Suprapubic skin (tissue), 4 donors: ENCODE data around the gene STXBP3. TPM values are rescaled to one million over a fixed set of nuclear protein-coding genes. Genes with fewer than 3 reads are reported as not detected.

ENCODE experiments used
- DNase-seq, 2 donors: peaks; one replicate each; pipeline ENCODE4 v3.0.0-alpha.2; 2019; ENCODE audit warnings: low spot score in 2 of 2
- H3K27ac ChIP-seq: fragments of 200-600 bp; sonication (generic); one replicate; pipeline ENCODE4 v1.5.1; 2019
- H3K27me3 ChIP-seq: fragments of 200-600 bp; sonication (generic); one replicate; pipeline ENCODE4 v1.5.1; 2019
- H3K36me3 ChIP-seq: fragments of 200-600 bp; sonication (generic); one replicate; pipeline ENCODE4 v1.5.1; 2019
- H3K4me1 ChIP-seq: fragments of 200-600 bp; sonication (generic); one replicate; pipeline ENCODE4 v1.5.1; 2019
- H3K4me3 ChIP-seq: fragments of 200-600 bp; sonication (generic); one replicate; pipeline ENCODE4 v1.5.1; 2019; ENCODE audit warnings: mild to moderate bottlenecking
- H3K9me3 ChIP-seq: fragments of 200-600 bp; sonication (generic); one replicate; pipeline ENCODE4 v1.5.1; 2019
- EP300 ChIP-seq: sonication (generic); formaldehyde crosslinking; IDR thresholded peaks from one replicate; pipeline ENCODE4 v1.6.1; 2017; ENCODE audit warnings: antibody characterized with exemption
- POLR2A ChIP-seq, 2 donors: fragments of 450-650 bp; IDR thresholded peaks; one replicate each; pipeline ENCODE4 v1.6.1; 2017; ENCODE audit warnings: antibody characterized with exemption in 2 of 2, mild to moderate bottlenecking in 2 of 2, moderate library complexity in 2 of 2
- POLR2AphosphoS5 ChIP-seq, 3 donors: sonication (generic); formaldehyde crosslinking; IDR thresholded peaks; one replicate each; pipeline ENCODE4 v1.6.1; 2017; ENCODE audit warnings: antibody characterized with exemption in 3 of 3
- WGBS: methylation state at CpG from one replicate; pipeline ENCODE4 v1.1.5; 2018; 5-methylcytosine and 5-hydroxymethylcytosine counted together
- total RNA-seq, 4 donors: library from RNA; depleted of rRNA; stranded (reverse); fragments of >200 nt; gene quantifications; one replicate each; pipeline ENCODE4 v1.1.0, GENCODE V29; 2016
- TF ChIP-seq, protein P1 (sequence below), 2 donors: fragments of 200-600 bp in 1 of 2; fragments of 450-650 bp in 1 of 2; sonication (generic) in 1 of 2; IDR thresholded peaks; one replicate each; pipeline ENCODE4 v1.5.1; 2016 to 2019; ENCODE audit warnings: antibody characterized with exemption in 2 of 2, mild to moderate bottlenecking in 1 of 2, moderate library complexity in 1 of 2

STXBP3 gene
- total RNA-seq, 4 donors from 2014 or later: 48.8 to 137 (median 66.3) TPM

DNA sequence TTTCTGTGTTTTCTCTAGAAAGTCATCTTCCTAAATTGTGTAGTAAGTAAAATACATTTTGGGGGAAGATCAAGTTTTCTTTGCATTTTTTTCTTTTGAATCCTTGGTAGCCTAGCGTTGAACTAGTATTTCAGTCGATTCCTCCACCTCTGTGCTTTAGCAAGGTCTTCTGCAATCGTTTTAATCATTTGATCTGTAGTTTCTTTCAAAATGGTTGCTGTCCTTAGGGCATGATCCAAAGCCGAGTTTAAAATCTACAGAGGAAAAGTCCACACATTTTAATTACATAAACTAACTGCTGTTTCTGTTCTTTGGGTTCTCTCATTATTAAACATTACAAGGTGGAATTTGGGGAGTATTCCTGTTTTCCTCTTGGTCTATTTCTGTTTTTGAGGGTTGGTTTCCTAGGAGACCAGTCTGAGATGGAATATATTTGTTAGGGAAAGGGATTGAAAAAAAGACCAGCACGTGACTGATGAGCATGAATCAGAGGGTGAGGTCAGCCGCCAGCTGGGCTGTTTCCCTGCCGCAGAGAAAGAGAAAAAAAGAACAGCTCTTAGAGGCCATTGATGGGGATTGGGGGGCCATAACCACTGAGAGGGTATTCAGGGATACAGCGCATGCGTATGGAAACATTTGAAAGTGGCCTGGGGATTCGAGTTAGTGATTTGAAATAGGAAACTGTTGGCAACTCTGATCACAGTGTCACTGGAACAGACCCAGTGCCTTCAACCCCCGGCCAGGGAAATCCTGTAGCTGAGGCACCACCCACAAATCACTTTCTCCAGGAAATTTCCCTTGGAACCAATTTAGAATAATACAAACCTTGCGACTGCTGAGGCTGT is 69.8 kb downstream of the STXBP3 start:
- peak overlapping the region; percentile 46 for H3K4me3 ChIP-seq
- H3K9me3 ChIP-seq: no peaks in the 10 kb centered on the region
- DNase-seq: peak; percentile 87 to 88
- H3K36me3 ChIP-seq: no peaks in the 10 kb centered on the region
- no peaks in the 10 kb centered on the region for H3K27me3 ChIP-seq
- H3K4me1 ChIP-seq: peaks cover 37% of the 10 kb centered on the region
- WGBS: 11% methylated on average over 12 of the region's 12 CpGs
- TF ChIP-seq EP300 (no peak), POLR2AphosphoS5 (IDR thresholded peaks at IDR 0.05) (peak in 1 of 3 donors; percentile 46)
- peak overlapping the region; percentile 93 for H3K27ac ChIP-seq

DNA sequence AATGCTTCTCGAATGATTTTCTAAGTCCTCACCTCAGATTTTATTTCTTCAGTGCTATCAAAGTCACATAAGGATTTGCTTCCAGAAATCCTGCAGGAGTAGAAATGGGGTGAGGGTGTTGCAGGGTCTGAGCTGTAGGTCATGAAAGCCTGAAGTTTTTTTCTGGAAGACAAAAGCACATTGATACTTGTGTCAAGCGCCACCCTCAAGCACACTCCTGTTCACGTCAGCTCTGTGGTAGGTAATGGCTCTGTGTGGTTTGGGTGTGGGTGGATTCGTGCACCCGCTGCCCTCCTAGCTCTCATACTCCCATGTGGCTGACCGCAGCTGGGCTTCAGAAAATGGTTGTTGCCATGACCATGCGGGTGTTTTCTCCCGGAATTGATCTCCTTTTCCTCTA is 70.5 kb downstream of the STXBP3 start:
- no peaks in the 10 kb centered on the region for H3K36me3 ChIP-seq
- H3K4me3 ChIP-seq: peak overlapping the region; percentile 46
- no peak for DNase-seq
- WGBS: 12% methylated on average over 8 of the region's 8 CpGs
- H3K9me3 ChIP-seq: no peaks in the 10 kb centered on the region
- no peaks in the 10 kb centered on the region for H3K27me3 ChIP-seq
- TF ChIP-seq, protein P1, sequence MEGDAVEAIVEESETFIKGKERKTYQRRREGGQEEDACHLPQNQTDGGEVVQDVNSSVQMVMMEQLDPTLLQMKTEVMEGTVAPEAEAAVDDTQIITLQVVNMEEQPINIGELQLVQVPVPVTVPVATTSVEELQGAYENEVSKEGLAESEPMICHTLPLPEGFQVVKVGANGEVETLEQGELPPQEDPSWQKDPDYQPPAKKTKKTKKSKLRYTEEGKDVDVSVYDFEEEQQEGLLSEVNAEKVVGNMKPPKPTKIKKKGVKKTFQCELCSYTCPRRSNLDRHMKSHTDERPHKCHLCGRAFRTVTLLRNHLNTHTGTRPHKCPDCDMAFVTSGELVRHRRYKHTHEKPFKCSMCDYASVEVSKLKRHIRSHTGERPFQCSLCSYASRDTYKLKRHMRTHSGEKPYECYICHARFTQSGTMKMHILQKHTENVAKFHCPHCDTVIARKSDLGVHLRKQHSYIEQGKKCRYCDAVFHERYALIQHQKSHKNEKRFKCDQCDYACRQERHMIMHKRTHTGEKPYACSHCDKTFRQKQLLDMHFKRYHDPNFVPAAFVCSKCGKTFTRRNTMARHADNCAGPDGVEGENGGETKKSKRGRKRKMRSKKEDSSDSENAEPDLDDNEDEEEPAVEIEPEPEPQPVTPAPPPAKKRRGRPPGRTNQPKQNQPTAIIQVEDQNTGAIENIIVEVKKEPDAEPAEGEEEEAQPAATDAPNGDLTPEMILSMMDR (IDR thresholded peaks at IDR 0.05): no peak
- peak in 1 of 3 donors; percentile 10 for TF ChIP-seq POLR2AphosphoS5 (IDR thresholded peaks at IDR 0.05)
- no peak for TF ChIP-seq EP300
- TF ChIP-seq POLR2A (IDR thresholded peaks at IDR 0.05): no peak
- H3K27ac ChIP-seq: peak overlapping the region; percentile 93
- H3K4me1 ChIP-seq: peaks cover 37% of the 10 kb centered on the region

DNA sequence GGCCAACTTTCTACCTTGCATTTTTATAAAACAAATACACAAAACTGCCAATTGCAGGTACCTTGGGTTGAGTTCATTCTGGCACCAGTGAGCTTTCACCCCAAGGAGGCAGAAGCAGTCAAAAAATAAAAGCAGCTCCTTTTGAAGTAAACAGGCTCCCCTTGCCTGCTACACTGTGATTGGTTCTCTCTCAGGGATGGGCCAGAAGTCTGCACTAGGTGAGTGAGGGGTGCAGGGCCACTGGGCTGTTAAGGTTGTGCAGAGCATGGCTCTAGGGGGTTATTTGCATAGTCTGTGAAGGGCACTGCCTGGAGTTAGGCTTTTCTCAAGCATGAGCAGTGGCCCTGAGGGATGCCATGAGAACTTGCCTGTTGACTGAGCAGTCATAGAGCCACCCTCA is 71.3 kb downstream of the STXBP3 start:
- H3K4me3 ChIP-seq: no peak overlapping the region
- no peaks in the 10 kb centered on the region for H3K9me3 ChIP-seq
- peaks cover 37% of the 10 kb centered on the region for H3K4me1 ChIP-seq
- TF ChIP-seq, protein P1 (IDR thresholded peaks at IDR 0.05): no peak
- TF ChIP-seq POLR2A (IDR thresholded peaks at IDR 0.05) (no peak), EP300 (no peak), POLR2AphosphoS5 (IDR thresholded peaks at IDR 0.05) (no peak)
- no peak for DNase-seq
- no peaks in the 10 kb centered on the region for H3K36me3 ChIP-seq
- no peaks in the 10 kb centered on the region for H3K27me3 ChIP-seq
- no peak overlapping the region for H3K27ac ChIP-seq

DNA sequence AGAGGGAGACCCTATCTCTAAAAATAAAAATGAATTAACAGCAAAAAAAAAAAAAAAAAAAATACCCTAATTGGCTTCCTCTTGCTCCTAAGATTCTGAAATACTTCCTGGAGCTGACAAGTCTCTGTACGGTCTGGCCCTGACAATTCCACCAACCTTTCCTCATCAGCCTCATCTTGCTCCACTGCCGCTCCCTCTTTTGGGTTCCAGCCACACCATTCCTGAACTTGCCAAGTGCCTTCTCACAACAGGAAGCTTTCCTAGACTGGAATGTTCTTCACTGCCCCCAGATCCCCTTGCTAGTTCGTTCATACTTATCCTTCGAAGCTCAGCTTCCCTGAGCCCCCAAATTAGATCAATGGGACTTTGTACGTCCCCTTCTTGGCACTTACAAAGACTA is 73.4 kb downstream of the STXBP3 start:
- Histone ChIP-seq H3K36me3 (no peaks in the 10 kb centered on the region), H3K4me1 (peaks cover 31% of the 10 kb centered on the region), H3K4me3 (no peak overlapping the region), H3K27ac (no peak overlapping the region), H3K9me3 (no peaks in the 10 kb centered on the region), H3K27me3 (no peaks in the 10 kb centered on the region)
- no peak for DNase-seq
- WGBS: 49% methylated on average over 5 of the region's 5 CpGs
- TF ChIP-seq POLR2A (IDR thresholded peaks at IDR 0.05) (no peak), POLR2AphosphoS5 (IDR thresholded peaks at IDR 0.05) (no peak), EP300 (no peak)

DNA sequence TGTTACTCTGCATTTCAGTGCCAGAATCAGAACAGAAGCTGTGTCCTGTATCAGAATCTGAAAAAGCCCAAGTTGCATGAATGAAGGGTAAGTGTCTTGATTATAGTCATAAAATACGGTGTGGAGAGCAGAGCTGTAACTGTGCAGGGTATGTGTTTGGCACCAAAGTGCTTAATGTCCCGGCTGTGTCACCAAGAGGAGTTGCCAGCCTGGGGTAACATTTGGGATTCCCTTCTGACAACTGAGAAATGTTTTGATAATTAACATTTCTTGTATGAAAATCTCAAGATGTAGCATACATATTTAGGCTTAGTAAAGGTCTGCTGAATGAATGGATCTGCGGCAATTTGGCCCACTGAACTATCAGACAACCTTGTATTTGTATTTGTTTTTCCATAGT is 77.2 kb downstream of the STXBP3 start:
- Histone ChIP-seq H3K36me3 (no peaks in the 10 kb centered on the region), H3K4me3 (no peak overlapping the region), H3K27me3 (no peaks in the 10 kb centered on the region), H3K27ac (no peak overlapping the region), H3K4me1 (peaks cover 20% of the 10 kb centered on the region), H3K9me3 (no peaks in the 10 kb centered on the region)
- TF ChIP-seq EP300 (no peak), POLR2AphosphoS5 (IDR thresholded peaks at IDR 0.05) (no peak), POLR2A (IDR thresholded peaks at IDR 0.05) (no peak)
- TF ChIP-seq, protein P1 (IDR thresholded peaks at IDR 0.05): no peak
- DNase-seq: no peak
- WGBS: 68% methylated on average over 3 of the region's 3 CpGs

DNA sequence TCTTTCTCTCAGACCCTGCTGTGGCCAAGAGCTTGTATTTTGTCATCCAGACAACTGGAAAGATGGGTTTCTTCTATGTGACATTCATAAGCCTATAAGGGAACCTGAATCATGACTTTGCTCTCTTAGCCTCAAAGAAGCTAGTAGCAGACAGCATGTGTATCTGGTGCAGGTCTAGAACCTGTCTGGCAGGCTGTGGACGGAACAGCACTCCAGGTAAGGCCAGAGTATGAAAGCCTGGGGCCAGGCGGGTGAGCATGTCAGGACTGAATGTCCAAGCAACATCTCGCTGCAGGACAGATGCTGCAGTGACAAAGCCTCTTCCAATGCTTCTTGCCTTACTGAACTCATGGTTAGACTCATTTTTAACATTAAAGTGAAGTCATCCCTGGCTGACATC is 77.6 kb downstream of the STXBP3 start:
- TF ChIP-seq POLR2AphosphoS5 (IDR thresholded peaks at IDR 0.05): no peak
- no peak for TF ChIP-seq POLR2A (IDR thresholded peaks at IDR 0.05)
- no peak for TF ChIP-seq EP300
- TF ChIP-seq, protein P1 (IDR thresholded peaks at IDR 0.05): no peak
- Histone ChIP-seq H3K4me1 (peaks cover 24% of the 10 kb centered on the region), H3K27me3 (no peaks in the 10 kb centered on the region), H3K36me3 (no peaks in the 10 kb centered on the region), H3K4me3 (no peak overlapping the region), H3K27ac (no peak overlapping the region), H3K9me3 (no peaks in the 10 kb centered on the region)
- no peak for DNase-seq
- WGBS: 56% methylated on average over 3 of the region's 3 CpGs
